ENCODE data around the gene PDZD4. TPM values are rescaled to one million over a fixed set of nuclear protein-coding genes. Genes with fewer than 3 reads are reported as not detected.

PDZD4 gene
- total RNA-seq, 4 donors from 2014 or later: 1.9 to 2.6 (median 2.2) TPM

GRCh38 chrX:153763989-153764755, 66.2 kb downstream of the PDZD4 start, which contains the start of gene PLXNB3:
PLXNB3 (plus strand) TSS chrX:153764249; CDS start chrX:153765536, 1,287 bp downstream.
- TF ChIP-seq CTCF (IDR thresholded peaks at IDR 0.05): peak in 1 of 3 donors; percentile 54
- peak; percentile 66 for DNase-seq (ENCODE audit: low spot score)

DNA sequence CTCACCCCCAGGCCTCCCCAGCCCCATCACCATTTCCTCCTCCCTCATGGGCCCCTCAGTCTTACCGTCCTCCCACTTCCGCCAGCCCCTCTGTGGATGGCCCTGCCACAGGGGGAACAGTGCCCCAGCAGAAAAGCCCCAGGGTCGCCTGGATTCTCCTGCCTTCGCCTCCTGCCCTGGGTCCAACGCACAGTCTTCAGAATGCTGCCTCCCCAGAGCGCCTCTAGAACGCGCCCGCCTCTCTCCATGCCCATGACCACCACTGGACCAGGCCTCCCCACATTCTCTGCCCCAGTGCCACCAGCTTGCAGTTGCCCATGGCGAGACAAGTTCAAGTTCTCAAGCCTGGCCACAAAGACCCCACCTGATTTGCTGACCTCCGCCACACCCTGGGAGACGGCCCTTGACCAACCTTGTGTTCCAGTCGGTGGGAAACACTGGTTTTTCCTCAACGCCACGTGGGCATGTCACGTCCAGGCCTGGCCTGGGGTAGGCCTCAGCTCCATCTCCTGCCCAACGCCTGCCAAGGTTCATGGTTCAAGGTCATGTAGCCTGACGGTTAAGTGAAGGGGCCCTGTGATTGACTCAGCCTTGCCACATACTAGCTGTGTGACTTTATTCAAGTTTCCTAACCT, 66.9 kb downstream of the PDZD4 start:
- ATAC-seq (ENCODE audit: low FRiP score) (no peak), DNase-seq (ENCODE audit: low spot score) (no peak)
- no peak for TF ChIP-seq CTCF (IDR thresholded peaks at IDR 0.05)

More at GRCh38 chrX:153763989-153764755, 66.2 kb downstream of the PDZD4 start, which contains the start of gene PLXNB3:
- ATAC-seq (ENCODE audit: low FRiP score): peak; percentile 84

- TF ChIP-seq CTCF (IDR thresholded peaks at IDR 0.05): no peak
- DNase-seq (ENCODE audit: low spot score): no peak
- no peak for ATAC-seq (ENCODE audit: low FRiP score)
These were observed 67.6 kb downstream of the PDZD4 start for GRCh38 chrX:153762626-153763173.

GRCh38 chrX:153761863-153762262, 68.5 kb downstream of the PDZD4 start:
- DNase-seq (ENCODE audit: low spot score) (no peak), ATAC-seq (ENCODE audit: low FRiP score) (no peak)
- no peak for TF ChIP-seq CTCF (IDR thresholded peaks at IDR 0.05)

GRCh38 chrX:153755136-153755535, 75.2 kb downstream of the PDZD4 start:
- ATAC-seq (ENCODE audit: low FRiP score) (no peak), DNase-seq (ENCODE audit: low spot score) (no peak)
- no peak for TF ChIP-seq CTCF (IDR thresholded peaks at IDR 0.05)

Other genes with a start within 250 kb of the PDZD4 start
- 10 to 100 TPM; 26.0 to 42.6 (median 31.0) TPM for gene CCNQ, start 231.4 kb downstream of the PDZD4 start, total RNA-seq
- 1 to 10 TPM in 1 of 4 donors, under 1 TPM in 1, not detected in 2; 0.48 to 2.3 TPM for gene DUSP9, start 183.3 kb downstream of the PDZD4 start, total RNA-seq
- under 1 TPM in 2 of 4 donors, not detected in 2; 0.46 to 0.60 TPM for gene PNCK, start 156.7 kb downstream of the PDZD4 start, total RNA-seq
- 10 to 100 TPM; 13.5 to 32.4 (median 26.3) TPM for gene SLC6A8, start 142.6 kb downstream of the PDZD4 start, total RNA-seq
- gene BCAP31, start 106.2 kb downstream of the PDZD4 start, total RNA-seq: 100 to 1,000 TPM; 119 to 421 (median 240) TPM
- 10 to 100 TPM; 17.5 to 38.9 (median 23.4) TPM for gene ABCD1, start 105.7 kb downstream of the PDZD4 start, total RNA-seq
- 10 to 100 TPM in 2 of 4 donors, 1 to 10 TPM in 2; 3.2 to 13.2 (median 10.2) TPM for gene PLXNB3, start 66.3 kb downstream of the PDZD4 start, total RNA-seq
- under 1 TPM in 3 of 4 donors, not detected in 1; 0.12 to 0.47 (median 0.19) TPM for gene SRPK3, start 49.5 kb downstream of the PDZD4 start, total RNA-seq
- 100 to 1,000 TPM in 1 of 4 donors, 10 to 100 TPM in 3; 71.9 to 119 (median 89.7) TPM for gene IDH3G, start 36.2 kb downstream of the PDZD4 start, total RNA-seq
- gene SSR4, start 35.9 kb downstream of the PDZD4 start, total RNA-seq: 100 to 1,000 TPM; 126 to 249 (median 179) TPM
- 1 to 10 TPM in 3 of 4 donors, under 1 TPM in 1; 0.37 to 2.8 (median 1.6) TPM for gene L1CAM, start 55.6 kb upstream of the PDZD4 start, total RNA-seq
- gene AVPR2, start 74.1 kb upstream of the PDZD4 start, total RNA-seq: 10 to 100 TPM in 1 of 4 donors, 1 to 10 TPM in 2, under 1 TPM in 1; 0.74 to 22.7 (median 3.6) TPM
- gene ARHGAP4, start 95.7 kb upstream of the PDZD4 start, total RNA-seq: 10 to 100 TPM; 16.6 to 72.2 (median 36.4) TPM
- gene NAA10, start 104.5 kb upstream of the PDZD4 start, total RNA-seq: 100 to 1,000 TPM in 1 of 4 donors, 10 to 100 TPM in 3; 85.7 to 101 (median 90.7) TPM
- gene RENBP, start 114.1 kb upstream of the PDZD4 start, total RNA-seq: 10 to 100 TPM in 3 of 4 donors, 1 to 10 TPM in 1; 7.8 to 33.0 (median 26.5) TPM
- 10 to 100 TPM; 21.5 to 41.5 (median 30.8) TPM for gene HCFC1, start 141.3 kb upstream of the PDZD4 start, total RNA-seq
- 1 to 10 TPM; 1.9 to 9.0 (median 4.5) TPM for gene TMEM187, start 142.2 kb upstream of the PDZD4 start, total RNA-seq
- 10 to 100 TPM; 43.1 to 85.3 (median 78.4) TPM for gene IRAK1, start 189.4 kb upstream of the PDZD4 start, total RNA-seq